GM12891 (cell line): ENCODE data around the gene SUN5.

ENCODE experiments used
- POLR2A ChIP-seq: IDR thresholded peaks from 2 replicates; pipeline ENCODE4 v1.6.1; 2011; ENCODE audit warnings: low read depth, low read length, control low read depth
- POLR2AphosphoS5 ChIP-seq: IDR thresholded peaks from 2 replicates; pipeline ENCODE4 v1.6.1; 2011; ENCODE audit warnings: low read depth, low read length, control low read depth
- SPI1 ChIP-seq: IDR thresholded peaks from 2 replicates; pipeline ENCODE4 v1.6.1; 2011; ENCODE audit warnings: low read depth, low read length, control low read depth

- TF ChIP-seq POLR2AphosphoS5 (no peak), POLR2A (no peak), SPI1 (no peak)
Observed at GRCh38 chr20:32975698-32976674, 28.2 kb downstream of the SUN5 start.
